K562 (cell line): Measurements from ENCODE around the gene SCLY.

Experiments used
- ARID1B ChIP-seq: fragments of 450-650 bp; IDR thresholded peaks from 2 replicates; pipeline ENCODE4 v1.6.1; 2016; ENCODE audit warnings: antibody characterized with exemption, mild to moderate bottlenecking, inconsistent platforms
- DPF2 ChIP-seq: fragments of 450-650 bp; IDR thresholded peaks from 2 replicates; pipeline ENCODE4 v1.6.1; 2016
- FIP1L1 ChIP-seq: fragments of 200-400 bp; formaldehyde crosslinking; IDR thresholded peaks from 2 replicates; pipeline ENCODE4 v1.6.1; 2018; ENCODE audit warnings: mild to moderate bottlenecking, low read depth, low read length; ENCODE audit not compliant: poor library complexity, severe bottlenecking
- FOXK2 ChIP-seq, 2 experiments: fragments of 450-650 bp; IDR thresholded peaks in 1 of 2; conservative IDR thresholded peaks in 1 of 2; 2 replicates each; pipeline ENCODE4 v1.6.1; 2016; ENCODE audit warnings: low read depth in 2 of 2, mild to moderate bottlenecking in 1 of 2
- NR3C1 ChIP-seq: sonication (generic); formaldehyde crosslinking; IDR thresholded peaks from 2 replicates; pipeline ENCODE4 v1.8.1; 2022; ENCODE audit warnings: missing genetic modification reagents
- TF ChIP-seq, protein P1 (sequence below): fragments of 250-450 bp; sonication (Bioruptor Pico); IDR thresholded peaks from 2 replicates; pipeline ENCODE4 v1.5.0; 2021
- TF ChIP-seq, protein P2 (sequence below), 3 experiments: IDR thresholded peaks in 2 of 3; conservative IDR thresholded peaks in 1 of 3; 2 replicates each; pipeline ENCODE4 v1.5.1; 2011 to 2012; ENCODE audit warnings: low read length in 3 of 3, mild to moderate bottlenecking in 3 of 3, control low read depth in 2 of 3, improper control_type of control experiment in 1 of 3, inconsistent platforms in 1 of 3, low read depth in 1 of 3, mixed read lengths in 1 of 3, moderate library complexity in 1 of 3; ENCODE audit not compliant: insufficient read depth in 2 of 3

DNA sequence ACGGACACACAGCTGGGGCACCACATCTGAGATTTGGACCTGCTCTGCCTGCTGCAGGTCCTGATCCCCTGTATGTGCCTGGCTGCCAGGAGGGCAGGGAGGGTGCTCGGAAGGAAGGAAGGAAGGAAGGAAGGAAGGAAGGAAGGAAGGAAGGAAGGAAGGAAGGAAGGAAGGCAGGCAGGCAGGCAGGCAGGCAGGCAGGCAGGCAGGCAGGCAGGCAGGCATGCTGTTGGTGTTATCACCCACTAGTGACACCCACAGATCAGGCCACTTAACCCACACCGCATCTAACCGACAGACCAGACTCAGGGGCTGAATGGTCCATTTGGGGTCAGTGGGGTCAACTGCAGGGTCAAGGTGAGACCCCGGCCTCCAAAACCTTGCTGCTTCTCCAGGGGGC lies 83.5 kb downstream of the SCLY start:
- TF ChIP-seq, protein P1, sequence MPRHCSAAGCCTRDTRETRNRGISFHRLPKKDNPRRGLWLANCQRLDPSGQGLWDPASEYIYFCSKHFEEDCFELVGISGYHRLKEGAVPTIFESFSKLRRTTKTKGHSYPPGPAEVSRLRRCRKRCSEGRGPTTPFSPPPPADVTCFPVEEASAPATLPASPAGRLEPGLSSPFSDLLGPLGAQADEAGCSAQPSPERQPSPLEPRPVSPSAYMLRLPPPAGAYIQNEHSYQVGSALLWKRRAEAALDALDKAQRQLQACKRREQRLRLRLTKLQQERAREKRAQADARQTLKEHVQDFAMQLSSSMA (CRISPR knock-in tag): no peak
- TF ChIP-seq ARID1B: no peak
- TF ChIP-seq FOXK2 (conservative IDR thresholded peaks at IDR 0.05 in 1 of 2, IDR thresholded peaks at IDR 0.05 in 1 of 2; ENCODE audit: low read depth in 2 of 2): no peak
- TF ChIP-seq DPF2: no peak
- TF ChIP-seq FIP1L1: no peak
- no peak for TF ChIP-seq NR3C1 (CRISPR knock-in tag)
- TF ChIP-seq, protein P2, sequence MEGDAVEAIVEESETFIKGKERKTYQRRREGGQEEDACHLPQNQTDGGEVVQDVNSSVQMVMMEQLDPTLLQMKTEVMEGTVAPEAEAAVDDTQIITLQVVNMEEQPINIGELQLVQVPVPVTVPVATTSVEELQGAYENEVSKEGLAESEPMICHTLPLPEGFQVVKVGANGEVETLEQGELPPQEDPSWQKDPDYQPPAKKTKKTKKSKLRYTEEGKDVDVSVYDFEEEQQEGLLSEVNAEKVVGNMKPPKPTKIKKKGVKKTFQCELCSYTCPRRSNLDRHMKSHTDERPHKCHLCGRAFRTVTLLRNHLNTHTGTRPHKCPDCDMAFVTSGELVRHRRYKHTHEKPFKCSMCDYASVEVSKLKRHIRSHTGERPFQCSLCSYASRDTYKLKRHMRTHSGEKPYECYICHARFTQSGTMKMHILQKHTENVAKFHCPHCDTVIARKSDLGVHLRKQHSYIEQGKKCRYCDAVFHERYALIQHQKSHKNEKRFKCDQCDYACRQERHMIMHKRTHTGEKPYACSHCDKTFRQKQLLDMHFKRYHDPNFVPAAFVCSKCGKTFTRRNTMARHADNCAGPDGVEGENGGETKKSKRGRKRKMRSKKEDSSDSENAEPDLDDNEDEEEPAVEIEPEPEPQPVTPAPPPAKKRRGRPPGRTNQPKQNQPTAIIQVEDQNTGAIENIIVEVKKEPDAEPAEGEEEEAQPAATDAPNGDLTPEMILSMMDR (IDR thresholded peaks at IDR 0.05 in 2 of 3, conservative IDR thresholded peaks at IDR 0.05 in 1 of 3; ENCODE audit: insufficient read depth in 2 of 3, low read depth in 1 of 3, low read length in 3 of 3): no peak
